Thoracic aorta (tissue), 2 donors: ENCODE results near the gene LIMCH1. TPM values are rescaled to one million over a fixed set of nuclear protein-coding genes. Genes with fewer than 3 reads are reported as not detected.

ENCODE experiments used
- ATAC-seq: fragments of 150-250 bp; one replicate; pipeline ENCODE4 v1.8.0; 2017; ENCODE audit warnings: low read depth; ENCODE audit not compliant: insufficient number of reproducible peaks, low FRiP score
- DNase-seq: peaks from one replicate; pipeline ENCODE4 v3.0.0-alpha.2; 2020; ENCODE audit warnings: low spot score
- H3K27ac ChIP-seq, 2 donors: fragments of 200-600 bp; sonication (generic); 1 replicate in 1 of 2; 2 replicates in 1 of 2; pipeline ENCODE4 v1.5.1; 2016; ENCODE audit warnings: mild to moderate bottlenecking in 2 of 2, moderate library complexity in 2 of 2
- H3K27me3 ChIP-seq: fragments of 200-600 bp; sonication (generic); replicated peaks from 2 replicates; pipeline ENCODE4 v1.6.0; 2016; ENCODE audit warnings: mild to moderate bottlenecking; ENCODE audit not compliant: insufficient read depth
- H3K36me3 ChIP-seq: fragments of 200-600 bp; sonication (generic); one replicate; pipeline ENCODE4 v1.5.1; 2016
- H3K4me1 ChIP-seq, 2 donors: fragments of 200-600 bp; sonication (generic); 1 replicate in 1 of 2; 2 replicates in 1 of 2; pipeline versions ENCODE4 v1.5.1 to v1.6.0; 2016; ENCODE audit warnings: low read depth in 2 of 2, mild to moderate bottlenecking in 1 of 2; ENCODE audit not compliant: control insufficient read depth in 1 of 2
- H3K4me3 ChIP-seq: fragments of 200-600 bp; sonication (generic); 2 replicates; pipeline ENCODE4 v1.5.1; 2016; ENCODE audit warnings: mild to moderate bottlenecking
- H3K9me3 ChIP-seq: fragments of 200-600 bp; sonication (generic); 2 replicates; pipeline ENCODE4 v1.5.1; 2016
- CTCF ChIP-seq: fragments of 200-600 bp; sonication (generic); IDR thresholded peaks from one replicate; pipeline ENCODE4 v1.5.1; 2019; ENCODE audit warnings: antibody characterized with exemption
- total RNA-seq, 2 donors: library from RNA; depleted of rRNA; stranded (reverse); fragments of >200 nt; gene quantifications; one replicate each; pipeline versions ENCODE4 v1.1.0 to v1.2.3, GENCODE V29; 2016

LIMCH1 gene
- total RNA-seq, 2 donors from 2014 or later = 95.3 to 158 TPM

DNA sequence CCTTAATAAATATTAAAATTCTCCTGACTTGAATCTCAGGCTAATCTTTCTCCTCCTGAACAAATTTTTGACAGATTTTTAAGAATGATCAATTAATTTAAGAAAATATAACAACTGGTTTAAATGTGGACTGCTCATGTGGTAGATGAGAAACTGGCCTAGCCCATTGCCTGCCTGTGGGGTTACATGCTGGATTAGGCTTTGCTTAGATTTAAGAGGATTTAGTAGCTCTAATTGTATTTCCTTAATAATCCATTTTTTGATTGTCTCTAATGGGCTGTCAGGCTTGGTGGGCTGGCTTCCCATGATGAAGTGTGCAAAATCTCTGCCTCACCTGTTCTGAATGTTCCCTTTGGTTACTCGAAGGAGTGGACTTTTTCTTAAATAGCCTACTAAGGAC, 27.8 kb upstream of the LIMCH1 start:
- Histone ChIP-seq H3K4me1 (peaks cover 19 to 50% of the 10 kb centered on the region in 2 donors), H3K27me3 (no peaks in the 10 kb centered on the region), H3K4me3 (no peak overlapping the region), H3K27ac (no peak overlapping the region), H3K36me3 (no peaks in the 10 kb centered on the region), H3K9me3 (no peaks in the 10 kb centered on the region)
- TF ChIP-seq CTCF = no peak
- DNase-seq (no peak), ATAC-seq (no peak)

DNA sequence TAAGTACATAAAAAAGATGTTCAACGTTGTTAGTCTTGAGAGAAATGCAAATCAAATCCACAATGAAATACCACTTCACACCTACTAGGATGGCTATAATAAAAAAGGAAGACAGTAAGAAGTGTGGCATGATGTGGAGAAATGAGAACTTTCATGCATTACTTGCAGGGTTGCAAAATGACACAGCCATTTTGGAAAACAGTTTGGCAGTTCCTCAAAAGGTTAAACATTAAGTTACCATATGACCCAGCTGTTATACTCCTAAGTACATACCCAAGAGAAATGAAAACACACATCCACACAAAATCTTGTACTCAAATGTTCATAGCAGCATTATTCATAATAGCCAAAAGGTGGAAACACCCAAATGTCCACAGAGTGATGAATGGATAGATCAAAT, 25.8 kb upstream of the LIMCH1 start:
- Histone ChIP-seq H3K9me3 (no peaks in the 10 kb centered on the region), H3K36me3 (no peaks in the 10 kb centered on the region), H3K27me3 (no peaks in the 10 kb centered on the region), H3K4me1 (peaks cover 16 to 31% of the 10 kb centered on the region in 2 donors), H3K27ac (no peak overlapping the region), H3K4me3 (no peak overlapping the region)
- no peak for TF ChIP-seq CTCF
- ATAC-seq (no peak), DNase-seq (no peak)

DNA sequence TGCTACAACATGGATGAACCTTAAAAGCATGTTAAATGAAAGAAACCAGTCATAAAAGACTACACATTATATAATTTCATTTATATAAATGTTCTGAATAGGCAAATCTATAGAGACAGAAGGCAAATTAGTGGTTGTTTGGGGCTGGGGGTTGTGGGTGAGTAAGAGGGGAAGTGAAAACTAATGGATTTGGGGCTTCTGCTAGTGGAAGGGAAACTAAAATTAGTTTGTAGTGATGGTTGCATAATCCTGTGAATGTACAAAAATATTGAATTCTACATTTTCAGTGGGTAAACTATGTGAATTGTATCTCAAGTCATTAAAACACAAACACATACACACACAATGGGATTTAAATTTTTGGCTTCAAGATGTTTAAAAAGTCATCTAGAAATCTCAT, 25.4 kb upstream of the LIMCH1 start:
- H3K4me1 ChIP-seq = peaks cover 11 to 27% of the 10 kb centered on the region in 2 donors
- no peak for TF ChIP-seq CTCF
- no peak for ATAC-seq
- no peak for DNase-seq
- no peak overlapping the region for H3K27ac ChIP-seq
- H3K4me3 ChIP-seq = no peak overlapping the region
- H3K27me3 ChIP-seq = no peaks in the 10 kb centered on the region
- no peaks in the 10 kb centered on the region for H3K36me3 ChIP-seq
- no peaks in the 10 kb centered on the region for H3K9me3 ChIP-seq

DNA sequence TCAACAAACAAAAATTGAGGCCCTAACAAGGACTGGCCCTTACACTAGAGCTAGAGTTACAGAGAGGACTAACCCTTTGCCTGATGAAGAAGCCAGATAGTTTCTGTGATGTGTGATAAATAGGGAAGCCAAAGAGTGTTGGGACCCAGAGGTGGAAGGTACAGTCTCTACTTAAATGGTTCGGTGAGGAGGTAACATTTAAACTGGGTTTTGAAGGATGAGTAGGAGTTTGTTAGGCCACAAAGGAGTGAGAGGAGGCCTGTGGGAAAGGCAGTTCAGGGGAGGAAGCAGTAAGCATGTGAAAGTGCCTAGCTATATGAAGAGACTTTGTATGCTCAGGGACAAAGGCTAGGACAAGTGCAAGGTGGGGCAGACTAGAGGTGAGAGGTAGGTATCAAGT, 23.8 kb upstream of the LIMCH1 start:
- Histone ChIP-seq H3K36me3 (no peaks in the 10 kb centered on the region), H3K27ac (no peak overlapping the region), H3K4me1 (peaks cover 4 to 12% of the 10 kb centered on the region in 2 donors), H3K4me3 (no peak overlapping the region), H3K27me3 (no peaks in the 10 kb centered on the region), H3K9me3 (no peaks in the 10 kb centered on the region)
- no peak for DNase-seq
- no peak for ATAC-seq
- TF ChIP-seq CTCF = no peak

GRCh38 chr4:41514766-41515481, 23.0 kb upstream of the LIMCH1 start:
- Histone ChIP-seq H3K4me1 (peaks cover 0 to 4% of the 10 kb centered on the region in 2 donors), H3K4me3 (no peak overlapping the region), H3K36me3 (no peaks in the 10 kb centered on the region), H3K27me3 (no peaks in the 10 kb centered on the region), H3K9me3 (no peaks in the 10 kb centered on the region), H3K27ac (no peak overlapping the region)
- DNase-seq (no peak), ATAC-seq (no peak)
- no peak for TF ChIP-seq CTCF
